Mucosa of gallbladder (tissue), 1 donor: ENCODE measurements around the gene TBC1D9. TPM values are rescaled to one million over a fixed set of nuclear protein-coding genes. Genes with fewer than 3 reads are reported as not detected.

Experiments used
- DNase-seq: peaks from one replicate; pipeline ENCODE4 v3.0.0-alpha.2; 2020; ENCODE audit warnings: low spot score
- total RNA-seq: library from RNA; stranded (reverse); gene quantifications from one replicate; pipeline ENCODE4 v1.2.1, GENCODE V29; 2021
- donor health status: DM: no; HTN: no; CAD: no.

TBC1D9 gene
- total RNA-seq, 1 donor from 2014 or later = 36.9 TPM

- no peak for DNase-seq
Observed at GRCh38 chr4:140691369-140691768, 64.8 kb downstream of the TBC1D9 start.

DNA sequence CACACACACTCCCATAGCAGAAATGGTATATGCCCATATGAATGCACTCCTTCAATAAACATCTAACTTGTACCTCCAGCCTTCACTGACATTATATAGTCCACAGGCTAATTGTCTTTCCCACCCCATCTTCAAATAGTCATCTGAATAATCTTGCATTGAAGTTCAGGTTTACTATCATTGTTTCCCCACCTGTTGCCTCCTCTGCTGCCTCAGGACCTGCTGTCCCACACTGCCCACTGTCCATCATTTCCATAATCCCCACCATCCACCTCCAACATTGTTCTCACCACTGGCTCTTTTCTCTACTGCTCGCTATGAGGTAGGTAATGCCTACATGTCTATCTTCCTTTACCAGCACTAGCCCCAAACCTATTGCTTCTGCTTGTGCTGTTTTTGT is 66.1 kb downstream of the TBC1D9 start:
- DNase-seq = no peak

GRCh38 chr4:140689623-140690022 is 66.6 kb downstream of the TBC1D9 start:
- DNase-seq = no peak

- DNase-seq = no peak
Observed at GRCh38 chr4:140688711-140689598, 67.2 kb downstream of the TBC1D9 start.

DNA sequence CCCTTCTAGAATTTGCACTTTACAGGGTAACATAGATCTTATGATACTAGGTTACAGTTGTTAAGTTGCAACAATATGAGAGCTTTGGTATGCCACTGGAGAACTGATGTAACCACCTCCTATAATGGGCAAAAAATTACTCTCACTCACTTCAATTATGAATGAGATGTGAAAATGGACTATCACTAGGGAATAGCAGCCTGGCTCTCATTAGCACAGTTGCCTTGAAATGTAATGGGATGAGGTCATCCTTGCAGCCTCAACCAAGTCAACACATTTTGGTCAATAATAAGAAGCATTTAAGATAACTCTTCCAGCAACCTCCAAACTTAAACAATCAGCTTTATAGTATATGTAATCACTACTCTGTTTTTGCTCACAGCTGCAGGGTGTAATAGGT is 69.4 kb downstream of the TBC1D9 start:
- DNase-seq = no peak

DNA sequence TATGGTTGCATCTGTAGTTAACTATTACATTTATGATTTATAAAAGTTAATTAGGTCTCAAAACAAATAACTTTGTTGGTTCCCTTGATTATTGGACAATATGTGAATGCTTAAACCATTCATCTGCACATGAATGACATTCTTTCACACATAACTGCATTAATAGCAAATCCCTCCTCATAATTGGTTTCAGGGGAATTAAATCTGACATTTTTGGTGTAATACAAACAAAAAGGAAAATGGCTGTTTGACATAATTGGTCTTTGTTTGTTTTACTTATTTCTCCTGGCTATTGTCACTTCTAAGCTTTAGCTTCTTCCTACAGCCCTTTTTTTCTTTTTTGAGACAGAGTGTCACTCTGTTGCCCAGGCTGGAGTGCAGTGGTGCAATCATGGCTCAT is 71.9 kb downstream of the TBC1D9 start:
- no peak for DNase-seq

- no peak for DNase-seq
Observed at GRCh38 chr4:140681201-140681600, 75.0 kb downstream of the TBC1D9 start.

GRCh38 chr4:140680686-140681085 is 75.5 kb downstream of the TBC1D9 start:
- no peak for DNase-seq

- DNase-seq = no peak
Observed at GRCh38 chr4:140679576-140679975, 76.6 kb downstream of the TBC1D9 start.

- DNase-seq = no peak
Observed at GRCh38 chr4:140675599-140676231, 80.5 kb downstream of the TBC1D9 start.

- DNase-seq = no peak
Observed at GRCh38 chr4:140673729-140674128, 82.5 kb downstream of the TBC1D9 start.

GRCh38 chr4:140672416-140672815 is 83.8 kb downstream of the TBC1D9 start:
- no peak for DNase-seq

DNA sequence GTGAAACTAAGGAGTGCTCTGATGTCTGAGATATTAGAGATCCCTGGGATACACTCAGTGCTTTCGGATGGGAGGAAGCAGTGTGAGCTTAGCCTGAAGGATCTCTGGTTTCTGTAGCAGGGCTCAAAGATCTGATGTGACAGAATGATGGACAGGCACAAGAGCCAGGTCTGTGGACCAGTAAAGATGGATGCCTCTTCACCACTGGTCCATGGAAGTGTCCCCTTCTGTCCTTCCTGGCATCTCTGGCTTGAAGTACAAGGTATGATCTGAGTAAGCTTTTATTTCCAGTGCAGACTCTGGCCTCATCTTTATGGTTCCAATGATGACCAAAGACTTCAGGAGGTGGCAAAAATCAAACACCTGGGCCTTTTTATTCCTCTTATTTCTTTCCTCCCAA is 88.1 kb downstream of the TBC1D9 start:
- no peak for DNase-seq

DNA sequence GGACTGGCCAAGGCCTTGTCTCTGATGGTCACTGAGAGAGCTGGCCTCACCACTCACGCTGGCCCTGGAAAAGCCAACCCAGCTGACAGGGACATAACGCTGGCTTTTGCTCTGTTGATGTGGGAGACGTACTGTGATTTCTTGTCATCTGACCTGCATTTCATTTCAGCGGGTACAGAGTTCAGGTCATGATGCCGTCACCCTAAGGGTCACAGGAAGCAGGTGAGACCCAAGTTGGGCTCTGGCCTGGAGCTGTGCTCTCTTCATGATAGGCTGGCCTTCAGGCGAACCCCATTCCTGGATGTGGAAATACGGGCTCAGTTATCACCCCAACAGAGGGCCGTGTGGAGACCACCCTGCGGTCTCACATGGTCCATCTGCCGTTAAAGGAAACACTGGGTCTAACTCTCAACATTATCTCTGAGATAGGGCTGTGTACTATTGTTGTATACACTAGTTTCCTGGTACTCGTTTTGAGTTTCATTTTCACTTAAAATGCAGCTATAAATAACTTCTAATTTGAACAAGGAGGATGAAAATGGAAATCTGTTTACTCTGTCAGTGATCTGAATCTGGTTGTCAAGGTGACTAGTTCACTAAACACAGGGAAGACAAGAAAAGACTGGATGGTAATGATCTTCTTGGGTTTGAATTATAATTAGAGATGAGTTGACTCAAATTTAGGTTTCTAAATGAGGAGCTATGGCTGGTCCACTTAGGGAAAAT is 89.1 kb downstream of the TBC1D9 start:
- DNase-seq = no peak

DNA sequence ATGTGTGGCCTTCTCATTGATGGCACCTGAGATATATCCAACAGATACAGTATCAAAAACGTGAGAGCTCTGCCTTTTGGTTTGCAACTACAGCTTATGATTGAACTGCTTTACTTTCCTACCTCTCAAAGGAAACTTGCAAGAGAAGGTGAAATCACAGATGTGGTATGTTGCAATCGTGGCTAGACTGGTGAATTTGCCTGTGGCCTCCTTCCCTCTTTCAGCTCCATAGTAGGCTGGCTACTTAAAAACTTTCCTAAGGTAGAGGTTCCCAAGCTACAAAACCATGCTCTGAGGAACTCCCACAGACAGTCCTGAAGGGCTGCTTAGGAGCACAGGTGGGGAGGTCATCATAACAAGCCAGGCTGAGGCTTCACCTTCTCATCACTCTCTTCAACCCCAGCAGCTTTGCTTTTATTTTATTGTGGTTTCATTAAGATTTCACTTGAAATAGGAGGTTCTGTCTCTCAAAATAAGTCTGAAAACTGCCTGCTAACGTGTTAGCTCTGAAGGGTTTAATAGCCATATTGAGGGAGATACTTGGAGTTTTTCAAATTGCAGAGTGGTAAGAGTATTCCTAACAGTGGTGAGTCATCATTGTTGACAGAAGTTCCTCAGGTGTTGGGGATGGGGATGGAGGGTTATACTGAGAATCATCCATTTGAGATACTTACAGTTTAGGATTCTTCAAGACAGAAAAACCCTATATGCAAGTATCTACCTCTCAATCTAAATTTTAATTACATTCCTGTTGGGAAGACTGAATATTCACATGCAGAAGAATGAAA is 93.9 kb downstream of the TBC1D9 start:
- DNase-seq = no peak

DNA sequence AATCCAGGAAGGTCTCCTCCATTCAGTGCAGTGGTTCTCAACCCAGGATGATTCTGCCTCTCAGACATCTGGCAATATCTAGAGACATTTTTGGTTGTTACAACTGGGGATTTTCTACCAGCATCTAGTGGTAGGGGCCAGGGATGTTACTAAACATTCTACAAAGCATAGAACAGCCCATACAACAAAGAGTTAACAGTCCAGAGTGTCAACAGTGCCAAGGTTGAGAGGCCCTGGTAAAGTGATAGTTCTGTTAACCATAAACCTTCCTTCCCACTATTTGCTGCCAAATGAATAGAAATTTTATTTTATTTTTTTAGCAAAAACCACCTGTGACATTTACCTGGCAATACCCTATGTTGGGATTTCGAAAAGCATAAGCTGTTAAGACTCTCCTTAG is 94.6 kb downstream of the TBC1D9 start:
- no peak for DNase-seq

- no peak for DNase-seq
Observed at GRCh38 chr4:140659943-140660700, 96.1 kb downstream of the TBC1D9 start.

DNA sequence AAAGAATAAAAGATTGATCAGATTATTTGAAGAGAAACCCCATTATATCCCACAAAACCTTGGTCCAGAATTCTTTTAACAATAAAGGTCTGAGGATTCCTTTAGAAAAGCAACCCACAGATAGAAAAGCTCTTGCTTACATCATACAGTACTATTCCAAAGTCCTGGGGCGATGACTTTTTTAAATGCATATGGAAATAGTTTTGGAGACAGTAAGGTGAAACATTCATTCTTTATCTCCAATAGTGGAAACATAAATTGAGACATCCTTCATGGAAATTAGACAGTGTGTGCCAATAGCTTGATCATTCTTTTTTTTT is 101.7 kb downstream of the TBC1D9 start:
- DNase-seq = no peak

GRCh38 chr4:140653718-140654494 is 102.3 kb downstream of the TBC1D9 start:
- DNase-seq = no peak

DNA sequence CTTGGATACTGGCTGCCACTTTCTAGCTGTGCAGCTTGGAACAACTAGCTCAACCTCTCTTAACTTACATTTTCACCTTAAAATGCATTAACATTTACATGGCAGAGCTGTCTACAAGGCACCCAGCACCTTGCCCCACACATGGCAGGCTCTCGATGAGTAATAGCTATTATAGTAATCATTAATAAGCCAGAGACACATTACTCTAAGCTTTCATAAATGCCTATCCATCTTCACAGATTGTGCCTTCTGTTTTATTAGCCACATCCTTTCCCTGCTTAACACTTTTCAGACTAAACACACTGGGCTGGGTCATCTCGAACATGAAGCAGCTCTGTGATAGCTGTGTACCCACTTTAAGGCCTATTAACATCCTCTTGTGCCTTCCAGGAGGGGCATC is 103.6 kb downstream of the TBC1D9 start:
- no peak for DNase-seq
